Chondrocyte (in vitro differentiated cells): ENCODE data around the gene FAM163A. TPM values are rescaled to one million over a fixed set of nuclear protein-coding genes. Genes with fewer than 3 reads are reported as not detected.

ENCODE experiments used
- DNase-seq: peaks from one replicate; pipeline ENCODE4 v3.0.0; 2021; ENCODE audit warnings: mixed read lengths, low spot score
- H3K27ac Mint-ChIP-seq: one replicate; pipeline ENCODE4 v1.8.0; 2021; ENCODE audit warnings: mild to moderate bottlenecking, moderate library complexity, mixed read lengths; ENCODE audit not compliant: unreplicated experiment
- H3K27me3 Mint-ChIP-seq: 2 replicates; pipeline ENCODE4 v1.8.0; 2021; ENCODE audit warnings: low read depth, mixed read lengths
- H3K36me3 Mint-ChIP-seq: 2 replicates; pipeline ENCODE4 v1.8.0; 2021; ENCODE audit warnings: low read depth, mixed read lengths
- H3K4me1 Mint-ChIP-seq: 2 replicates; pipeline ENCODE4 v1.8.0; 2021; ENCODE audit warnings: low read depth, mild to moderate bottlenecking, mixed read lengths
- H3K4me3 Mint-ChIP-seq: one replicate; pipeline ENCODE4 v1.8.0; 2021; ENCODE audit warnings: mild to moderate bottlenecking, moderate library complexity, mixed read lengths; ENCODE audit not compliant: unreplicated experiment
- H3K9me3 Mint-ChIP-seq: 2 replicates; pipeline ENCODE4 v1.8.0; 2021; ENCODE audit warnings: low read depth, mixed read lengths
- total RNA-seq: library from RNA; stranded (reverse); gene quantifications from 3 replicates; pipeline ENCODE4 v1.2.1, GENCODE V29; 2021
- TF ChIP-seq, protein P1 (sequence below): fragments of 200-600 bp; sonication (generic); IDR thresholded peaks from 2 replicates; pipeline ENCODE4 v1.5.0; 2021; ENCODE audit warnings: antibody characterized with exemption, mild to moderate bottlenecking, moderate library complexity

FAM163A gene
- total RNA-seq, 1 donor from 2014 or later, result not detected

DNA sequence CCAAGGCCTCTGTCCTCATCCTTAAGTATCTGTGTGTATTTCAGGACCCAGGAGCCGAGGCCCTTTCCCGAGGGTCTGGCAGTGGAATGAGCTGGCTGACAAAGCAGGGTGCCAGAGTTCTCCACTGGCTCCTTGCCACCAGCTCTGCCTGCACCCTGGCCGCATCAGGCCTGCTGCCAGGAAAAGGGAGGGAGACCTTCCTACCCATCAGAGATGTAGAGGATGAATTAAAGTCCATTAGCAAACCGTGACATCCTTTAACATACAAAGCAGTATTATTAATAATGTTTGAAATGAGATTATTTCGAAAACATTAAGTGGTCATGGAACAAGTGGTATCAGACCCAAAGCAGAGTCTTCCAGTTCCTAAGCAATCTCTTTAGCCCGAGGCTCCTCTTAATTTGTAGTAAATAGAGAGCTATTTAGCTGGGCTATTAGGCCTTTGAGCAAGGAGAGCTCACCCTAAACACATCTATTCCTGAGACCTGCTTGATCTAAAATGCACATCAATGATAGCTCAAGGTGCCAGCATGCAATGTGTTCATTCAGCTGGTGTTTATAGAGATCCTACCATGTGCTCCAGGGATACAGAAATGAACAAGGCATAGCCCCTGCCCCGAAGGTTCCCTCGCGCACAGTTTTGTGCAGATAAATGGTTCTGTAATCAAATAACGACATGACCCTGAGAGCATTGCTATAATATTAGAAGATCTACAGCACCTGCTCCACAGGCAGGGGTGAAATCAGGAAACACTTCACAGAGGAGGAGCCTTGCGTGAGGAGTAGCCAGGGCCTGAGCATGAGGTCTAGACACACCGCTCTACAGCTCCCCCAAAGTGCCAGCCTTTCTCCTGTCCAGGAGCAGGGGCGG, 44.0 kb downstream of the FAM163A start:
- Mint-ChIP-seq H3K36me3 (no peaks in the 10 kb centered on the region), H3K9me3 (no peaks in the 10 kb centered on the region), H3K27ac (no peak overlapping the region), H3K27me3 (peaks cover 51% of the 10 kb centered on the region), H3K4me3 (no peak overlapping the region), H3K4me1 (no peaks in the 10 kb centered on the region)
- TF ChIP-seq, protein P1, sequence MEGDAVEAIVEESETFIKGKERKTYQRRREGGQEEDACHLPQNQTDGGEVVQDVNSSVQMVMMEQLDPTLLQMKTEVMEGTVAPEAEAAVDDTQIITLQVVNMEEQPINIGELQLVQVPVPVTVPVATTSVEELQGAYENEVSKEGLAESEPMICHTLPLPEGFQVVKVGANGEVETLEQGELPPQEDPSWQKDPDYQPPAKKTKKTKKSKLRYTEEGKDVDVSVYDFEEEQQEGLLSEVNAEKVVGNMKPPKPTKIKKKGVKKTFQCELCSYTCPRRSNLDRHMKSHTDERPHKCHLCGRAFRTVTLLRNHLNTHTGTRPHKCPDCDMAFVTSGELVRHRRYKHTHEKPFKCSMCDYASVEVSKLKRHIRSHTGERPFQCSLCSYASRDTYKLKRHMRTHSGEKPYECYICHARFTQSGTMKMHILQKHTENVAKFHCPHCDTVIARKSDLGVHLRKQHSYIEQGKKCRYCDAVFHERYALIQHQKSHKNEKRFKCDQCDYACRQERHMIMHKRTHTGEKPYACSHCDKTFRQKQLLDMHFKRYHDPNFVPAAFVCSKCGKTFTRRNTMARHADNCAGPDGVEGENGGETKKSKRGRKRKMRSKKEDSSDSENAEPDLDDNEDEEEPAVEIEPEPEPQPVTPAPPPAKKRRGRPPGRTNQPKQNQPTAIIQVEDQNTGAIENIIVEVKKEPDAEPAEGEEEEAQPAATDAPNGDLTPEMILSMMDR, result no peak
- DNase-seq, result no peak

DNA sequence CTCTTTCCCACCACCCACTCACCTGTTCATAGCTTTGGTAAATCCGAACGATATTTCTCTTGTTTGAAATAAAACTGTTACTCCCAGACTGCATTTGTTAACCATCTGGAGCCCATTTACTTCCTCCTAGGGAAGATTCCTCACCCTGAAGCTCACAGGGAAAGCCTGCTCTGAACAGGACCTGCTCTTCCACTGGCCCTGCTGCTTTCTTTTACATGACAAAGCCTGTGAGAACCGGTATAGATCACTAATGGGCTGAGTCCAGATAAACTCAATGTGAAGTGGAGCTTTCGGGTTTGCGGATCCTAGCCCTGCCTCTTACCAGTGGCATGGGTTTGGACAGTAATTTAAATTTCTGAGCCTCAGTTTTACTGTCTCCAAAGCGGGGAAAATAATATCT, 45.2 kb downstream of the FAM163A start:
- no peaks in the 10 kb centered on the region for H3K9me3 Mint-ChIP-seq
- no peaks in the 10 kb centered on the region for H3K36me3 Mint-ChIP-seq
- H3K27ac Mint-ChIP-seq, result no peak overlapping the region
- DNase-seq, result no peak
- no peak overlapping the region for H3K4me3 Mint-ChIP-seq
- TF ChIP-seq, protein P1, result no peak
- H3K27me3 Mint-ChIP-seq, result peaks cover 42% of the 10 kb centered on the region
- H3K4me1 Mint-ChIP-seq, result no peaks in the 10 kb centered on the region

DNA sequence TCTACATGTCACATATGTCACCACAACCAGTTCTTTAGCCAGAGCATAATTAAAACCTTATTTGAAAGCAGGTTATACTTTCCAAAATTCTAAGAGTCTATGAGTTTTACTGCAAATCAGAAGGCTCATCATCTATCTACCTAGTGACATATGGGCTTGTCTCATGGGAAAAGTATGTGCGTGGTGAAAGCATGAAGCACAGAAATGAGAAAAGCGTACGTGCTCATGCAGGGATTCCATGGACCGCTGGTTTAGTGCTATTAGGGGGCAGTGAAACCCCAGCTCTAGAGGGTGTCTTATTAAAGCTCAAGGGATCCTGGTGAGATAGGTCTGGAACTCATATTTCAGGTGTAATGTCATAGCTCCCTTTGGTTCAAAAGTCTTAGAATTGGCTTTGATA, 50.2 kb downstream of the FAM163A start:
- H3K27me3 Mint-ChIP-seq, result peaks cover 33% of the 10 kb centered on the region
- H3K4me3 Mint-ChIP-seq, result no peak overlapping the region
- DNase-seq, result no peak
- H3K36me3 Mint-ChIP-seq, result no peaks in the 10 kb centered on the region
- no peak overlapping the region for H3K27ac Mint-ChIP-seq
- no peaks in the 10 kb centered on the region for H3K4me1 Mint-ChIP-seq
- TF ChIP-seq, protein P1, result no peak
- H3K9me3 Mint-ChIP-seq, result no peaks in the 10 kb centered on the region

DNA sequence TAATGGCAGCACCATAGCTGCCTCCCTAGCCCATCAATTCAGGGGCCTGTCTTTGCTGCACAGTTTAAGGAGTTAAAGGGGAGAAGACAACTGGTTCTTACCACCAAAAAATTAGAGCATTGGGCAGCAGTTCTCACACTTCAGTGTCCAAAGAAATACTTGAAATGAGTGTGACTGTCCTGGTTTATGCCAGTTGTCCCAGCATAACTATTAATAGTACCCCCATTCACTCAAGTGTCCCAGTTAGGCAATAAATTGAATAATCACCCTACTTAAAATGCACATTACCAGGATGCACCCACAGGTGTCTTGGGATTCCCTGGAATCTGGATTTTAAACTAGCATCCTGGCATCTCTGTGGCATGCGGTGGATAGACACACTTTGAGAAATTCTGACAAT, 51.1 kb downstream of the FAM163A start:
- peaks cover 33% of the 10 kb centered on the region for H3K27me3 Mint-ChIP-seq
- TF ChIP-seq, protein P1, result no peak
- no peak overlapping the region for H3K4me3 Mint-ChIP-seq
- no peak overlapping the region for H3K27ac Mint-ChIP-seq
- no peaks in the 10 kb centered on the region for H3K4me1 Mint-ChIP-seq
- H3K36me3 Mint-ChIP-seq, result no peaks in the 10 kb centered on the region
- no peak for DNase-seq
- no peaks in the 10 kb centered on the region for H3K9me3 Mint-ChIP-seq

DNA sequence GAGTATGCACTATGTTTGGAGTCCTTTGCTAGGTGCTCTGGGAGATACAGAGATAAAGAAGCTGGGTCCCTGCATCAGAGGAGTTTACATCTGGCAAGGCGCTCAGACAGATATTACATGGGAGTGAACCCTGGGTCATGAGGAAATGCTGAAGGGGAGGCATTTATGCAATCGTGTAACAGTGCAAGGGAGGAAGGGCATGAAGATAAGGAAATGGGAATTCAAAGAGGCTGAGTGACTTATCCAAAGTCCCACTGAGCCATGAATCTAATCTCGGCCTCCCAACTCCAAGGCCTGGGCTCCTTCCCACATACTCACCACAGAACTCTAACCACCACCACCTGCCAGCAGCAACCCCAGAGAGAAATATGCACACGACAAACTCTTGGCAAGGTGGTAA, 51.6 kb downstream of the FAM163A start:
- Mint-ChIP-seq H3K4me3 (no peak overlapping the region), H3K27me3 (peaks cover 31% of the 10 kb centered on the region), H3K4me1 (no peaks in the 10 kb centered on the region), H3K36me3 (no peaks in the 10 kb centered on the region), H3K27ac (no peak overlapping the region), H3K9me3 (no peaks in the 10 kb centered on the region)
- TF ChIP-seq, protein P1, result no peak
- DNase-seq, result peak; percentile 12
